Body of pancreas (tissue), 4 donors: ENCODE measurements around the gene MAGI3. TPM values are rescaled to one million over a fixed set of nuclear protein-coding genes. Genes with fewer than 3 reads are reported as not detected.

Experiments used
- ATAC-seq: fragments of 150-250 bp; one replicate; pipeline ENCODE4 v1.9.1; 2016
- DNase-seq, 4 donors: peaks; one replicate each; pipeline ENCODE4 v3.0.0-alpha.2; 2019
- H3K27ac ChIP-seq, 4 donors: fragments of 200-600 bp; sonication (generic); 1 replicate in 3 of 4; 2 replicates in 1 of 4; pipeline versions ENCODE4 v1.5.1 to v1.6.1; 2016 to 2019; ENCODE audit warnings: mild to moderate bottlenecking in 1 of 4, mixed read lengths in 1 of 4, moderate library complexity in 1 of 4
- H3K27me3 ChIP-seq, 2 donors: fragments of 200-600 bp; sonication (generic); one replicate each; pipeline ENCODE4 v1.6.0; 2016; ENCODE audit warnings: mild to moderate bottlenecking in 1 of 2
- H3K36me3 ChIP-seq, 2 donors: fragments of 200-600 bp; sonication (generic); replicated peaks in 1 of 2; 2 replicates each; pipeline ENCODE4 v1.5.1; 2016; ENCODE audit warnings: low read depth in 2 of 2; ENCODE audit not compliant: insufficient read depth in 1 of 2
- H3K4me1 ChIP-seq: fragments of 200-600 bp; sonication (generic); one replicate; pipeline ENCODE4 v1.6.0; 2016
- H3K4me3 ChIP-seq, 2 donors: fragments of 200-600 bp; sonication (generic); 1 replicate in 1 of 2; 2 replicates in 1 of 2; pipeline ENCODE4 v1.5.1; 2016 to 2019
- H3K9me3 ChIP-seq, 3 donors: fragments of 200-600 bp; sonication (generic); 1 replicate in 2 of 3; 2 replicates in 1 of 3; pipeline ENCODE4 v1.5.1; 2016
- CTCF ChIP-seq, 7 experiments: fragments of 450-650 bp in 4 of 7; fragments of 200-600 bp in 3 of 7; sonication (generic) in 3 of 7; IDR thresholded peaks; one replicate each; pipeline ENCODE4 v1.5.1; 2016 to 2019; ENCODE audit warnings: antibody characterized with exemption in 7 of 7
- POLR2A ChIP-seq, 3 donors: fragments of 450-650 bp; IDR thresholded peaks; one replicate each; pipeline ENCODE4 v1.6.1; 2016; ENCODE audit warnings: antibody characterized with exemption in 3 of 3, mild to moderate bottlenecking in 2 of 3
- WGBS, 2 donors: methylation state at CpG; one replicate each; pipeline ENCODE4 v1.1.5; 2017; 5-methylcytosine and 5-hydroxymethylcytosine counted together
- intact Hi-C: fragments of 100-400 bp; cut with DNase I; formaldehyde crosslinking; loops from one replicate; pipeline ENCODE4 v1.15.1; 2023
- total RNA-seq, 2 donors: library from RNA; depleted of rRNA; stranded (reverse); fragments of >200 nt; gene quantifications; one replicate each; pipeline ENCODE4 v1.1.0, GENCODE V29; 2016

Gene MAGI3
- total RNA-seq: 10 to 100 TPM; 38.4 to 75.8 TPM

GRCh38 chr1:113389953-113390834 lies at the start of gene MAGI3:
MAGI3 (plus strand) TSS chr1:113390515; CDS start chr1:113391034, 519 bp downstream.
- Histone ChIP-seq H3K27ac (peak within 1 kb of the TSS; percentile 88 to 98 (median 95)), H3K9me3 (no peaks in the 10 kb centered on the region), H3K4me3 (peak within 1 kb of the TSS; percentile 93 to 95), H3K36me3 (no peaks in the 10 kb centered on the region), H3K27me3 (no peaks in the 10 kb centered on the region), H3K4me1 (peaks cover 23% of the 10 kb centered on the region)
- ATAC-seq: peak; percentile 92
- WGBS, 2 donors: 0 to 1% methylated on average over 76 to 84 of the region's 89 CpGs
- intact Hi-C loops: loop anchor here (10.0 kb wide), 1 partner anchor 245 kb away; no protein-coding TSS in a partner anchor
- TF ChIP-seq CTCF (IDR thresholded peaks at IDR 0.05) (peak in 1 of 7 experiments; percentile 17), POLR2A (IDR thresholded peaks at IDR 0.05) (peak; percentile 93 to 98 (median 98))
- peak; percentile 97 to 98 (median 98) for DNase-seq

GRCh38 chr1:113353580-113353979 lies 36.7 kb upstream of the MAGI3 start:
- no peak for TF ChIP-seq POLR2A (IDR thresholded peaks at IDR 0.05)
- no peak for TF ChIP-seq CTCF (IDR thresholded peaks at IDR 0.05)
- ATAC-seq (no peak), DNase-seq (no peak)
- 60 to 79% methylated on average over 2 of the region's 2 CpGs for WGBS, 2 donors
- Histone ChIP-seq H3K36me3 (no peaks in the 10 kb centered on the region), H3K4me3 (no peak overlapping the region), H3K9me3 (no peaks in the 10 kb centered on the region), H3K4me1 (no peaks in the 10 kb centered on the region), H3K27ac (no peak overlapping the region), H3K27me3 (no peaks in the 10 kb centered on the region)
- intact Hi-C loops: no loop called here

DNA sequence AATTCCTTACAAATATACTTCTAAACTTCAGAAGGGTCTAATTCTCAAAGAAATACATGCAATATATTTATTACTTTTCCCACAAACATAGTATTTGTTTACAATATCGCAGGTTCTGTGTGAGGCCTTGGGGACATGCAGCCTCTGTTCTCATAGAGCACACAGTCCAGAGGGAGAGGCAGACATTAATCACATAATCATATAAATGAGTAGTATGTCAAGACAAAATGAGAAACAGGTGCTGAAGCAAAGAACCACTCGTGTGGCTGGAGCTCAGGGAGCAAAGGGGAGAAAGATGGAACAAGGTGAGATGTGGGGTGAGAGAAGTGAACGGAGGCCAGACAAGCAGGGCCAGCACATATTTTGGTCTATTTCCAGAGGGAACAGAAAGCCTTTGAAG lies 26.4 kb upstream of the MAGI3 start:
- ATAC-seq: no peak
- H3K36me3 ChIP-seq: no peaks in the 10 kb centered on the region
- 38 to 58% methylated on average over 3 of the region's 3 CpGs for WGBS, 2 donors
- H3K27ac ChIP-seq: no peak overlapping the region
- no peak for TF ChIP-seq CTCF (IDR thresholded peaks at IDR 0.05)
- no peak for TF ChIP-seq POLR2A (IDR thresholded peaks at IDR 0.05)
- intact Hi-C loops: no loop called here
- H3K4me3 ChIP-seq: no peak overlapping the region
- DNase-seq: no peak
- H3K9me3 ChIP-seq: no peaks in the 10 kb centered on the region
- no peaks in the 10 kb centered on the region for H3K27me3 ChIP-seq
- H3K4me1 ChIP-seq: no peaks in the 10 kb centered on the region

DNA sequence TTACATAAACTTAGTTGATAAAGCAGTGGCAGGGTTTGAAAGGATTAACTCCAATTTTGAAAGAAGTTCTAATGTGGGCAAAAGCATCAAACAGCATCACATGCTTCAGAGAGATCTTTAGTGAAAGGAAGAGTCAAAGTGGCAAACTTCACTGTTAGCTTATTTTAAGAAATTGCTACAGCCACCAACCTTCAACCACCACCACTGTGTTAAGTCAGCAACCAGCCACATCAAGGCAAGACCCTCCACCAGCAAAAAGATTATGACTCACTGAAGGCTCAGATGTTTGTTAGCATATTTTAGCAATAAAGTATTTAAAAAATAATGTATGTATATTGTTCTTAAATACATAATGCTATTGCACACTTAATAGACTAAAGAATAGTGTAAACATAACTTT lies 21.3 kb upstream of the MAGI3 start:
- Histone ChIP-seq H3K9me3 (no peaks in the 10 kb centered on the region), H3K36me3 (no peaks in the 10 kb centered on the region), H3K27ac (no peak overlapping the region), H3K4me1 (no peaks in the 10 kb centered on the region), H3K27me3 (no peaks in the 10 kb centered on the region), H3K4me3 (no peak overlapping the region)
- no peak for TF ChIP-seq CTCF (IDR thresholded peaks at IDR 0.05)
- no peak for TF ChIP-seq POLR2A (IDR thresholded peaks at IDR 0.05)
- DNase-seq (no peak), ATAC-seq (no peak)
- intact Hi-C loops: no loop called here
